K562 (cell line): ENCODE data around the gene FOXS1. TPM values are rescaled to one million over a fixed set of nuclear protein-coding genes. Genes with fewer than 3 reads are reported as not detected.
A peak's percentile ranks its signal among the peaks of the same experiment; 100 is the strongest.

Source experiments
- ATAC-seq: fragments of 200-7000 bp; cut with Tn5 transposase; 3 replicates; pipeline ENCODE4 v1.9.1; 2020; ENCODE audit warnings: moderate library complexity
- BruUV-seq: library from RNA; stranded (reverse); fragments of 400-500 nt; replicated peaks from 2 replicates; lab custom pipeline; 2021; lab: Mats Ljungman, UMichigan
- CTCF ChIA-PET: fragments of 300-600 bp; formaldehyde crosslinking; extraction: SDS; loops from one replicate; lab custom pipeline; 2021; ENCODE audit warnings: low intra/inter-chr PET ratio; lab: Yijun Ruan, JAX
- POLR2A ChIA-PET: fragments of 300-600, 350-650 bp; sonication (Branson Sonifier 250); formaldehyde crosslinking; extraction: SDS; loops from one replicate; lab custom pipeline; 2021; ENCODE audit warnings: antibody characterized with exemption, inconsistent platforms; lab: Yijun Ruan, JAX
- DNase-seq, 4 experiments: peaks; one replicate each; pipeline versions ENCODE4 v3.0.0 to v3.0.0-alpha.2; 2011 to 2018; ENCODE audit warnings: low spot score in 3 of 4, mixed read lengths in 3 of 4; ENCODE audit errors: extremely low read depth in 1 of 4
- FAIRE-seq: peaks from 2 replicates; lab custom pipeline; 2011; peaks lifted over from hg19 to GRCh38; lab: Jason Lieb, UNC
- H2AFZ ChIP-seq: 2 replicates; pipeline ENCODE4 v1.6.0; 2011; ENCODE audit warnings: low read depth, low read length, control low read depth, inconsistent platforms
- H3K27ac ChIP-seq: fragments of 200-600 bp; 3 replicates; pipeline ENCODE4 v1.8.0; 2011; ENCODE audit warnings: low read depth, mild to moderate bottlenecking, control low read depth, inconsistent platforms, low read length, moderate library complexity, mixed read lengths; ENCODE audit errors: extremely low read depth
- H3K27me3 ChIP-seq, 2 experiments: fragments of 300-600 bp in 1 of 2; 2 replicates in 1 of 2; 3 replicates in 1 of 2; pipeline versions ENCODE4 v1.6.0 to v1.8.0; 2011; ENCODE audit warnings: inconsistent platforms in 2 of 2, low read length in 2 of 2, mild to moderate bottlenecking in 1 of 2, mixed read lengths in 1 of 2, moderate library complexity in 1 of 2; ENCODE audit not compliant: control insufficient read depth in 2 of 2, insufficient read depth in 2 of 2
- H3K36me3 ChIP-seq: fragments of 300-600 bp; 3 replicates; pipeline ENCODE4 v1.8.0; 2011; ENCODE audit warnings: mild to moderate bottlenecking, low read length, inconsistent platforms; ENCODE audit not compliant: control insufficient read depth, insufficient read depth
- H3K4me1 ChIP-seq, 2 experiments: fragments of 200-600 bp in 1 of 2; replicated peaks in 1 of 2; 2 replicates in 1 of 2; 3 replicates in 1 of 2; pipeline versions ENCODE4 v1.5.1 to v1.8.0; 2011; ENCODE audit warnings: inconsistent platforms in 2 of 2, low read length in 2 of 2, mild to moderate bottlenecking in 1 of 2, mixed read lengths in 1 of 2, moderate library complexity in 1 of 2; ENCODE audit not compliant: control insufficient read depth in 2 of 2, insufficient read depth in 2 of 2
- H3K4me2 ChIP-seq: 2 replicates; pipeline ENCODE4 v1.6.1; 2011; ENCODE audit warnings: low read length, control low read depth, inconsistent platforms, mixed read lengths; ENCODE audit not compliant: insufficient read depth
- H3K4me3 ChIP-seq: fragments of 200-600 bp; sonication (generic), shearing (Covaris generic); 2 replicates; pipeline ENCODE4 v1.5.1; 2016; ENCODE audit warnings: control low read depth, inconsistent platforms
- H3K79me2 ChIP-seq: fragments of 200-600 bp; 3 replicates; pipeline ENCODE4 v1.8.0; 2011; ENCODE audit warnings: low read length, inconsistent platforms; ENCODE audit not compliant: control insufficient read depth, insufficient read depth
- H3K9ac ChIP-seq, 2 experiments: 2 replicates each; pipeline versions ENCODE4 v1.6.0 to v1.6.1; 2011; ENCODE audit warnings: low read depth in 2 of 2, low read length in 2 of 2, control low read depth in 1 of 2, inconsistent platforms in 1 of 2, mild to moderate bottlenecking in 1 of 2, mixed read lengths in 1 of 2; ENCODE audit not compliant: insufficient read depth in 1 of 2
- H3K9me1 ChIP-seq: one replicate; pipeline ENCODE4 v1.6.0; 2011; ENCODE audit warnings: inconsistent platforms, mild to moderate bottlenecking, low read length, moderate library complexity; ENCODE audit not compliant: control insufficient read depth, insufficient read depth
- H3K9me3 ChIP-seq: replicated peaks from 2 replicates; pipeline ENCODE4 v1.5.1; 2011; ENCODE audit warnings: low read depth, low read length, inconsistent platforms; ENCODE audit not compliant: control insufficient read depth, insufficient read depth
- H4K20me1 ChIP-seq: replicated peaks from 2 replicates; pipeline ENCODE4 v1.6.1; 2011; ENCODE audit warnings: low read length, inconsistent platforms, mixed read lengths; ENCODE audit not compliant: control insufficient read depth, insufficient read depth
- BCOR ChIP-seq: fragments of 450-650 bp; IDR thresholded peaks from 2 replicates; pipeline ENCODE4 v1.6.1; 2016
- CREB1 ChIP-seq, 2 experiments: sonication (generic) in 1 of 2; formaldehyde crosslinking in 1 of 2; IDR thresholded peaks; 2 replicates each; pipeline versions ENCODE4 v1.6.1 to v1.8.0; 2012 to 2022; ENCODE audit warnings: inconsistent platforms in 1 of 2, mild to moderate bottlenecking in 1 of 2, missing genetic modification reagents in 1 of 2, moderate library complexity in 1 of 2
- CTCF ChIP-seq, 3 experiments: IDR thresholded peaks in 2 of 3; conservative IDR thresholded peaks in 1 of 3; 2 replicates each; pipeline ENCODE4 v1.5.1; 2011 to 2012; ENCODE audit warnings: low read length in 3 of 3, mild to moderate bottlenecking in 3 of 3, control low read depth in 2 of 3, improper control_type of control experiment in 1 of 3, inconsistent platforms in 1 of 3, low read depth in 1 of 3, mixed read lengths in 1 of 3, moderate library complexity in 1 of 3; ENCODE audit not compliant: insufficient read depth in 2 of 3
- MAZ ChIP-seq, 2 experiments: fragments of 450-650 bp in 1 of 2; sonication (generic) in 1 of 2; formaldehyde crosslinking; IDR thresholded peaks in 1 of 2; conservative IDR thresholded peaks in 1 of 2; 2 replicates each; pipeline versions ENCODE4 v1.4.0 to v1.5.0; 2020; ENCODE audit warnings: mild to moderate bottlenecking in 1 of 2, missing genetic modification reagents in 1 of 2
- MEF2A ChIP-seq: IDR thresholded peaks from 2 replicates; pipeline ENCODE4 v1.6.1; 2011; ENCODE audit warnings: low read depth, mild to moderate bottlenecking, low read length, moderate library complexity; ENCODE audit not compliant: control insufficient read depth
- MEIS2 ChIP-seq: fragments of 450-650 bp; IDR thresholded peaks from 2 replicates; pipeline ENCODE4 v1.6.1; 2014; ENCODE audit warnings: mild to moderate bottlenecking; ENCODE audit not compliant: partially characterized antibody
- NONO ChIP-seq, 2 experiments: fragments of 200-400 bp in 1 of 2; fragments of 450-650 bp in 1 of 2; formaldehyde crosslinking in 1 of 2; IDR thresholded peaks; 2 replicates each; pipeline ENCODE4 v1.6.1; 2017; ENCODE audit warnings: low read depth in 2 of 2, mild to moderate bottlenecking in 2 of 2, moderate library complexity in 2 of 2, low read length in 1 of 2
- SMARCA5 ChIP-seq: fragments of 450-650 bp; IDR thresholded peaks from 2 replicates; pipeline ENCODE4 v1.6.1; 2016
- TEAD1 ChIP-seq, 2 experiments: fragments of 450-650 bp in 1 of 2; sonication (generic) in 1 of 2; formaldehyde crosslinking; IDR thresholded peaks; 2 replicates each; pipeline versions ENCODE4 v1.4.0 to v1.8.0; 2020 to 2022; ENCODE audit warnings: mild to moderate bottlenecking in 2 of 2, missing genetic modification reagents in 1 of 2
- ZFX ChIP-seq: sonication (generic); formaldehyde crosslinking; IDR thresholded peaks from 2 replicates; pipeline ENCODE4 v1.8.0; 2022; ENCODE audit warnings: mild to moderate bottlenecking, missing genetic modification reagents, moderate library complexity
- WGBS: fragments of 100-300 bp; shearing (Covaris generic); methylation state at CpG from one replicate; pipeline ENCODE4 v1.1.6; 2016; ENCODE audit warnings: low coverage, mixed read lengths; ENCODE audit not compliant: insufficient coverage; ENCODE audit errors: missing lambda C conversion rate; 5-methylcytosine and 5-hydroxymethylcytosine counted together
- in situ Hi-C: fragments of 300-500 bp; cut with MboI; formaldehyde crosslinking; loops from 4 replicates; pipeline ENCODE4 v1.15.0; 2018; ENCODE audit warnings: inconsistent platforms, mixed read lengths
- intact Hi-C: fragments of 100-400 bp; cut with micrococcal nuclease; formaldehyde crosslinking; loops from 2 replicates; pipeline ENCODE4 v1.14.2; 2022
- polyA plus RNA-seq, 8 experiments: library from polyadenylated mRNA; depleted of rRNA in 4 of 8; stranded (reverse) in 5 of 8; unstranded in 3 of 8; fragments of >200 nt; fragmentation: Nextera tagmentation in 2 of 8; fragmentation: Illumina TruSeq in 1 of 8; extraction: Ambion mirVana in 2 of 8; extraction: Trizol in 1 of 8; gene quantifications; 2 replicates each; pipeline versions ENCODE4 v1.2.1 to v1.2.3, GENCODE V29; 2011 to 2014; ENCODE audit warnings: inconsistent platforms in 1 of 8, missing spikeins in 1 of 8
- total RNA-seq, 7 experiments: library from RNA; depleted of rRNA in 6 of 7; stranded (reverse); fragments of >200 nt in 6 of 7; fragmentation: Illumina TruSeq in 2 of 7; extraction: Trizol in 2 of 7; gene quantifications; 2 replicates each; pipeline versions ENCODE4 v1.2.1 to v1.2.3, GENCODE V29; 2011 to 2021; ENCODE audit warnings: low replicate concordance in 1 of 7
- TF ChIP-seq, protein P1 (sequence below): sonication (generic); formaldehyde crosslinking; IDR thresholded peaks from 2 replicates; pipeline ENCODE4 v1.8.0; 2022; ENCODE audit warnings: missing genetic modification reagents, mild to moderate bottlenecking, moderate library complexity, borderline replicate concordance
- TF ChIP-seq, protein P2 (sequence below): sonication (generic); formaldehyde crosslinking; IDR thresholded peaks from 2 replicates; pipeline ENCODE4 v1.8.0; 2023; ENCODE audit warnings: mild to moderate bottlenecking, missing genetic modification reagents
- TF ChIP-seq, protein P3 (sequence below): fragments of 250-450 bp; sonication (Bioruptor Pico); IDR thresholded peaks from 2 replicates; pipeline ENCODE4 v1.5.0; 2021

Gene FOXS1
- total and polyA plus RNA-seq, 9 of the 15 experiments (the other 6 are each of a cell fraction or from before 2014, with no cell fraction given): not detected

DNA sequence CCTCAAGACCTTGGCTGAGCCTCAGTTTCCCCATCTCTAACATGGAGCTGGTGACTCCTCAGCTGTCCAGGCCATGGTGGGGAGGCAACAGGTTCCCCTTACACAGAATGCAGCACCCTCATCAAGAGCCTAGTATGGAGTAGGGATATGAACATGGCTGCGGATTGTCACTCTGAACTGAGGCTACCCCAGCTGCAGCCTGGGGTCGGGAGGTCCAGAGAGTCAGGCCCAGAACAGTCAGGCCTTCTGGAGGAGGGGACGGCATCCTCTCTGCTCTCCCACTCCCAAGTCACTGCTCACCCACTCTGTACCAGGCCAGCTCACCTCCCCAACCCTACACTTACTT is 1.4 kb upstream of the FOXS1 start:
- intact Hi-C loops: loop anchor here (1.0 kb wide), 1 partner anchor 24 kb away; no protein-coding TSS in a partner anchor
- Histone ChIP-seq H3K79me2 (no peaks in the 10 kb centered on the region), H3K4me2 (no peak overlapping the region), H4K20me1 (peaks cover 15% of the 10 kb centered on the region), H3K27ac (no peak overlapping the region), H3K36me3 (no peaks in the 10 kb centered on the region), H2AFZ (no peak overlapping the region), H3K9ac (no peak overlapping the region), H3K9me1 (no peaks in the 10 kb centered on the region), H3K27me3 (peaks cover 10 to 44% of the 10 kb centered on the region in 2 experiments; a peak in 4 of 5 replicates), H3K4me3 (no peak overlapping the region), H3K4me1 (peaks cover 0 to 48% of the 10 kb centered on the region in 2 experiments; a peak in 3 of 5 replicates), H3K9me3 (no peaks in the 10 kb centered on the region)
- ATAC-seq (no peak; the same call in 2 of the 3 replicates), FAIRE-seq (no peak), DNase-seq (no peak)
- ChIA-PET CTCF (interaction anchor here (1.0 to 2.6 kb wide), 5 partner anchors 9 to 185 kb away, joined by 3 to 18 read pairs (median 6); no protein-coding TSS in a partner anchor), POLR2A (interaction anchor here (0.6 to 1.0 kb wide), 5 partner anchors 8 to 136 kb away, joined by 3 read pairs; no protein-coding TSS in a partner anchor)
- WGBS: 33% methylated on average over 3 of the region's 3 CpGs
- no TSS peak for BruUV-seq
- no peak for TF ChIP-seq CREB1 (IDR thresholded peaks at IDR 0.05)
- no peak for TF ChIP-seq CREB1 (CRISPR knock-in tag; IDR thresholded peaks at IDR 0.05)
- TF ChIP-seq SMARCA5: no peak
- TF ChIP-seq ZFX: no peak
- no peak for TF ChIP-seq MEIS2
- TF ChIP-seq, protein P1, sequence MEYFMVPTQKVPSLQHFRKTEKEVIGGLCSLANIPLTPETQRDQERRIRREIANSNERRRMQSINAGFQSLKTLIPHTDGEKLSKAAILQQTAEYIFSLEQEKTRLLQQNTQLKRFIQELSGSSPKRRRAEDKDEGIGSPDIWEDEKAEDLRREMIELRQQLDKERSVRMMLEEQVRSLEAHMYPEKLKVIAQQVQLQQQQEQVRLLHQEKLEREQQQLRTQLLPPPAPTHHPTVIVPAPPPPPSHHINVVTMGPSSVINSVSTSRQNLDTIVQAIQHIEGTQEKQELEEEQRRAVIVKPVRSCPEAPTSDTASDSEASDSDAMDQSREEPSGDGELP (CRISPR knock-in tag): peak; percentile 37; the same call in 1 of the 2 replicates
- TF ChIP-seq, protein P2, sequence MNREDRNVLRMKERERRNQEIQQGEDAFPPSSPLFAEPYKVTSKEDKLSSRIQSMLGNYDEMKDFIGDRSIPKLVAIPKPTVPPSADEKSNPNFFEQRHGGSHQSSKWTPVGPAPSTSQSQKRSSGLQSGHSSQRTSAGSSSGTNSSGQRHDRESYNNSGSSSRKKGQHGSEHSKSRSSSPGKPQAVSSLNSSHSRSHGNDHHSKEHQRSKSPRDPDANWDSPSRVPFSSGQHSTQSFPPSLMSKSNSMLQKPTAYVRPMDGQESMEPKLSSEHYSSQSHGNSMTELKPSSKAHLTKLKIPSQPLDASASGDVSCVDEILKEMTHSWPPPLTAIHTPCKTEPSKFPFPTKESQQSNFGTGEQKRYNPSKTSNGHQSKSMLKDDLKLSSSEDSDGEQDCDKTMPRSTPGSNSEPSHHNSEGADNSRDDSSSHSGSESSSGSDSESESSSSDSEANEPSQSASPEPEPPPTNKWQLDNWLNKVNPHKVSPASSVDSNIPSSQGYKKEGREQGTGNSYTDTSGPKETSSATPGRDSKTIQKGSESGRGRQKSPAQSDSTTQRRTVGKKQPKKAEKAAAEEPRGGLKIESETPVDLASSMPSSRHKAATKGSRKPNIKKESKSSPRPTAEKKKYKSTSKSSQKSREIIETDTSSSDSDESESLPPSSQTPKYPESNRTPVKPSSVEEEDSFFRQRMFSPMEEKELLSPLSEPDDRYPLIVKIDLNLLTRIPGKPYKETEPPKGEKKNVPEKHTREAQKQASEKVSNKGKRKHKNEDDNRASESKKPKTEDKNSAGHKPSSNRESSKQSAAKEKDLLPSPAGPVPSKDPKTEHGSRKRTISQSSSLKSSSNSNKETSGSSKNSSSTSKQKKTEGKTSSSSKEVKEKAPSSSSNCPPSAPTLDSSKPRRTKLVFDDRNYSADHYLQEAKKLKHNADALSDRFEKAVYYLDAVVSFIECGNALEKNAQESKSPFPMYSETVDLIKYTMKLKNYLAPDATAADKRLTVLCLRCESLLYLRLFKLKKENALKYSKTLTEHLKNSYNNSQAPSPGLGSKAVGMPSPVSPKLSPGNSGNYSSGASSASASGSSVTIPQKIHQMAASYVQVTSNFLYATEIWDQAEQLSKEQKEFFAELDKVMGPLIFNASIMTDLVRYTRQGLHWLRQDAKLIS (CRISPR knock-in tag): no peak
- 0 out of 4 replicates have a peak, but pooled peaks of 1 of the 2 experiments have one; percentile 17 for TF ChIP-seq NONO (IDR thresholded peaks at IDR 0.05; ENCODE audit: low read depth in 2 of 2, low read length in 1 of 2)
- 0 out of 2 replicates have a peak, but pooled peaks have one; percentile 8 for TF ChIP-seq BCOR
- TF ChIP-seq, protein P3, sequence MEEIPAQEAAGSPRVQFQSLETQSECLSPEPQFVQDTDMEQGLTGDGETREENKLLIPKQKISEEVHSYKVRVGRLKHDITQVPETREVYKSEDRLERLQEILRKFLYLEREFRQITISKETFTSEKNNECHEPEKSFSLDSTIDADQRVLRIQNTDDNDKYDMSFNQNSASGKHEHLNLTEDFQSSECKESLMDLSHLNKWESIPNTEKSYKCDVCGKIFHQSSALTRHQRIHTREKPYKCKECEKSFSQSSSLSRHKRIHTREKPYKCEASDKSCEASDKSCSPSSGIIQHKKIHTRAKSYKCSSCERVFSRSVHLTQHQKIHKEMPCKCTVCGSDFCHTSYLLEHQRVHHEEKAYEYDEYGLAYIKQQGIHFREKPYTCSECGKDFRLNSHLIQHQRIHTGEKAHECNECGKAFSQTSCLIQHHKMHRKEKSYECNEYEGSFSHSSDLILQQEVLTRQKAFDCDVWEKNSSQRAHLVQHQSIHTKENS: no peak
- TF ChIP-seq MEF2A: no peak
- peak in 1 of 2 experiments; percentile 27; a peak in 1 of 4 replicates for TF ChIP-seq MAZ (CRISPR knock-in tag; conservative IDR thresholded peaks at IDR 0.05 in 1 of 2, IDR thresholded peaks at IDR 0.05 in 1 of 2)
- peak in 1 of 3 experiments; percentile 32; a peak in 1 of 6 replicates for TF ChIP-seq CTCF (IDR thresholded peaks at IDR 0.05 in 2 of 3, conservative IDR thresholded peaks at IDR 0.05 in 1 of 3; ENCODE audit: insufficient read depth in 2 of 3, low read depth in 1 of 3, low read length in 3 of 3)
- 0 out of 4 replicates have a peak, but pooled peaks of 1 of the 2 experiments have one; percentile 16 for TF ChIP-seq TEAD1 (CRISPR knock-in tag; IDR thresholded peaks at IDR 0.05)
- in situ Hi-C loops: loop anchor here (25.0 kb wide), 1 partner anchor 816 kb away; the partner anchor contains the start of gene C20orf203
